ENCODE data around the gene SAP25.

DNA sequence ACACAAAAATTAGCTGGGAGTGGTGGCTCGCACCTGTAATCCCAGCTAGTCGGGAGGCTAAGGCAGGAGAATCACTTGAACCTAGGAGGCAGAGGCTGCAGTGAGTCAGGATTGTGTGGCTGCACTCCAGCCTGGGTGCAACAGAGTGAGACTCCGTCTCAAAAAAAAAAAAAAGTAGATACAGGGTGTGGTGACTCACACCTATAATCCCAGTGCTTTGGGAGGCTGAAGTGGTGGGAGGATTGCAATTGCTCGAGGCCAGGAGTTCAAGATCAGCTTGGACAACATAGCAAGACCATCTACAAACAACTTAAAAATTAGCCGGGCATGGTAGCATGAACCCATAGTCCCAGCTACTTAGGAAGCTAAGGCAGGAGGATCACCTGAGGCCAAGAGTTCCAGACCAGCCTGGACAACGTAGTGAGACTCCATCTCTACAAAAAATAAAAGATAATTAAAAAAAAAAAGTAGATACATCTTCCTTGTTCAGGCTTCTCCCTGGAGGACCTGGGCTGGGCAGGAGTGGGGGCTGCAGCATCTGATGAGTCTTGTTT, 40.7 kb upstream of the SAP25 start:
- TF ChIP-seq, protein P1, sequence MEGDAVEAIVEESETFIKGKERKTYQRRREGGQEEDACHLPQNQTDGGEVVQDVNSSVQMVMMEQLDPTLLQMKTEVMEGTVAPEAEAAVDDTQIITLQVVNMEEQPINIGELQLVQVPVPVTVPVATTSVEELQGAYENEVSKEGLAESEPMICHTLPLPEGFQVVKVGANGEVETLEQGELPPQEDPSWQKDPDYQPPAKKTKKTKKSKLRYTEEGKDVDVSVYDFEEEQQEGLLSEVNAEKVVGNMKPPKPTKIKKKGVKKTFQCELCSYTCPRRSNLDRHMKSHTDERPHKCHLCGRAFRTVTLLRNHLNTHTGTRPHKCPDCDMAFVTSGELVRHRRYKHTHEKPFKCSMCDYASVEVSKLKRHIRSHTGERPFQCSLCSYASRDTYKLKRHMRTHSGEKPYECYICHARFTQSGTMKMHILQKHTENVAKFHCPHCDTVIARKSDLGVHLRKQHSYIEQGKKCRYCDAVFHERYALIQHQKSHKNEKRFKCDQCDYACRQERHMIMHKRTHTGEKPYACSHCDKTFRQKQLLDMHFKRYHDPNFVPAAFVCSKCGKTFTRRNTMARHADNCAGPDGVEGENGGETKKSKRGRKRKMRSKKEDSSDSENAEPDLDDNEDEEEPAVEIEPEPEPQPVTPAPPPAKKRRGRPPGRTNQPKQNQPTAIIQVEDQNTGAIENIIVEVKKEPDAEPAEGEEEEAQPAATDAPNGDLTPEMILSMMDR (IDR thresholded peaks at IDR 0.05), result no peak
- TF ChIP-seq POLR2AphosphoS5 (IDR thresholded peaks at IDR 0.05), result no peak
- no peak for TF ChIP-seq POLR2A (IDR thresholded peaks at IDR 0.05)
